IPS-20b (cell line): ENCODE measurements around the gene DAG1.

Experiments used
- H3K27ac ChIP-seq: one replicate; pipeline ENCODE4 v1.5.1; 2013; ENCODE audit warnings: low read length
- H3K27me3 ChIP-seq: 2 replicates; pipeline ENCODE4 v1.6.1; 2013; ENCODE audit warnings: mild to moderate bottlenecking, low read length, inconsistent platforms; ENCODE audit not compliant: insufficient read depth
- H3K36me3 ChIP-seq: 2 replicates; pipeline ENCODE4 v1.6.1; 2013; ENCODE audit warnings: low read depth, mild to moderate bottlenecking, inconsistent platforms, low read length, moderate library complexity; ENCODE audit not compliant: insufficient read depth
- H3K4me1 ChIP-seq: 2 replicates; pipeline ENCODE4 v1.6.1; 2013; ENCODE audit warnings: mild to moderate bottlenecking, control low read depth, inconsistent platforms, low read length, moderate library complexity; ENCODE audit not compliant: insufficient read depth
- H3K4me3 ChIP-seq: 2 replicates; pipeline ENCODE4 v1.5.1; 2013; ENCODE audit warnings: mild to moderate bottlenecking, low read length, inconsistent platforms
- H3K9ac ChIP-seq: 2 replicates; pipeline ENCODE4 v1.6.1; 2013; ENCODE audit warnings: low read depth, mild to moderate bottlenecking, inconsistent platforms, low read length, moderate library complexity
- H3K9me3 ChIP-seq: 2 replicates; pipeline ENCODE4 v1.6.1; 2013; ENCODE audit warnings: mild to moderate bottlenecking, low read depth, low read length, inconsistent platforms; ENCODE audit not compliant: insufficient read depth

DAG1 gene

GRCh38 chr3:49500732-49501609 lies 30.9 kb downstream of the DAG1 start:
- no peak overlapping the region for H3K27ac ChIP-seq
- H3K9ac ChIP-seq: no peak overlapping the region

GRCh38 chr3:49501842-49502241 lies 31.8 kb downstream of the DAG1 start:
- H3K9ac ChIP-seq: no peak overlapping the region
- no peaks in the 10 kb centered on the region for H3K4me1 ChIP-seq
- H3K36me3 ChIP-seq: 0 out of 2 replicates have a peak, but pooled peaks cover 9% of the 10 kb centered on the region
- no peaks in the 10 kb centered on the region for H3K27me3 ChIP-seq
- no peak overlapping the region for H3K27ac ChIP-seq
- no peak overlapping the region for H3K4me3 ChIP-seq
- no peaks in the 10 kb centered on the region for H3K9me3 ChIP-seq

More at GRCh38 chr3:49500732-49501609, 30.9 kb downstream of the DAG1 start:
- Histone ChIP-seq H3K4me1 (no peaks in the 10 kb centered on the region), H3K9me3 (no peaks in the 10 kb centered on the region), H3K36me3 (0 out of 2 replicates have a peak, but pooled peaks cover 9% of the 10 kb centered on the region), H3K27me3 (no peaks in the 10 kb centered on the region), H3K4me3 (no peak overlapping the region)

DNA sequence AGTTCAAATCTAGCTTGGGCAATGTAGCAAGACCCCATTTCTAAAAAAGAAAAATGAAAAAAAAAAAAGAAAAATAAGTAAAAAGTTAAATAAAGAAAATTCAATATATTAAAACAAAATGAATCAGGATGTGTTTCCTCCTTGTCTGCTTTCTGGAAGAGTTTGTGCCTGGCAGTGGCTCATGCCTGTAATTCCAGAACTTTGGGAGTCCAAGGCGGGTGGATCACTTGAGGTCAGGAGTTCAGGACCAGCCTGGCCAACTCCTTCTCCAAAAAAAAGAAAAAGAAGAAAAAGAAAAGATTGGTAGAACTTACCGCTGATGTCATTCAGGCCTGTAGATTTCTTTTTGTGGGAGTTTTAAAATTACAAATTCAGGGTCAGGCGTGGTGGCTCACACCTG lies 36.8 kb downstream of the DAG1 start:
- Histone ChIP-seq H3K4me3 (no peak overlapping the region), H3K4me1 (no peaks in the 10 kb centered on the region), H3K36me3 (peaks cover 27% of the 10 kb centered on the region), H3K9ac (no peak overlapping the region), H3K9me3 (no peaks in the 10 kb centered on the region), H3K27ac (no peak overlapping the region), H3K27me3 (no peaks in the 10 kb centered on the region)

DNA sequence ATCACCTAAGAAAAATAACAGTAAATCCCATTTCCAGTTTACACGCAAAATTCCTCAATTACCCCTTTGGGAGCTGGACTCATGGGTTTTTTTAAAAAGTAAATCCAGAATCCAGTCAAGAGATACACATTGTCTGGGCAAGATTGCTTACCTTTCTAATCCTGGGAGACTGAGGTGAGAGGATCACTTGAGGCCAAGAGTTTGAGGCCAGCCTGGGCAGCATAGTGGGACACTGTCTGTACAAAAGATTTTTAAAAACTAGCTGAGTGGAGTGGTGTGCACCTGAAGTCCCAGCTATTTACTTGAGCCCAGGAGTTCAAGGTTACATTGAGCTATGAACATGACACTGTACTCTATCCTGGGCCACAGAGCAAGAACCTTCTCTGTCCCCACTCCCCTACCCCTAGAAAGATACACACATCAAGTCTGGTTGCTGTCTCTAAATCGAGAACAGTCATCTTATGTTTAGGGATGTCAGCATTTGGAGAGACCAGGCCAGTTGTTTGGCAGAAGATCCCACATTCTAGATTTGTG lies 39.0 kb downstream of the DAG1 start:
- H3K4me3 ChIP-seq: no peak overlapping the region
- no peak overlapping the region for H3K9ac ChIP-seq
- no peaks in the 10 kb centered on the region for H3K27me3 ChIP-seq
- H3K4me1 ChIP-seq: no peaks in the 10 kb centered on the region
- peaks cover 33% of the 10 kb centered on the region for H3K36me3 ChIP-seq
- no peaks in the 10 kb centered on the region for H3K9me3 ChIP-seq
- no peak overlapping the region for H3K27ac ChIP-seq

GRCh38 chr3:49511639-49512038 lies 41.6 kb downstream of the DAG1 start:
- no peaks in the 10 kb centered on the region for H3K9me3 ChIP-seq
- no peak overlapping the region for H3K4me3 ChIP-seq
- peaks cover 51% of the 10 kb centered on the region for H3K36me3 ChIP-seq
- no peak overlapping the region for H3K27ac ChIP-seq
- no peaks in the 10 kb centered on the region for H3K4me1 ChIP-seq
- no peak overlapping the region for H3K9ac ChIP-seq
- no peaks in the 10 kb centered on the region for H3K27me3 ChIP-seq

- H3K27ac ChIP-seq: no peak overlapping the region
- H3K9ac ChIP-seq: no peak overlapping the region
- no peak overlapping the region for H3K4me3 ChIP-seq
- H3K4me1 ChIP-seq: no peaks in the 10 kb centered on the region
- H3K36me3 ChIP-seq: peaks cover 60% of the 10 kb centered on the region
- no peaks in the 10 kb centered on the region for H3K27me3 ChIP-seq
- no peaks in the 10 kb centered on the region for H3K9me3 ChIP-seq
Measured at GRCh38 chr3:49512781-49513355, 42.8 kb downstream of the DAG1 start.

DNA sequence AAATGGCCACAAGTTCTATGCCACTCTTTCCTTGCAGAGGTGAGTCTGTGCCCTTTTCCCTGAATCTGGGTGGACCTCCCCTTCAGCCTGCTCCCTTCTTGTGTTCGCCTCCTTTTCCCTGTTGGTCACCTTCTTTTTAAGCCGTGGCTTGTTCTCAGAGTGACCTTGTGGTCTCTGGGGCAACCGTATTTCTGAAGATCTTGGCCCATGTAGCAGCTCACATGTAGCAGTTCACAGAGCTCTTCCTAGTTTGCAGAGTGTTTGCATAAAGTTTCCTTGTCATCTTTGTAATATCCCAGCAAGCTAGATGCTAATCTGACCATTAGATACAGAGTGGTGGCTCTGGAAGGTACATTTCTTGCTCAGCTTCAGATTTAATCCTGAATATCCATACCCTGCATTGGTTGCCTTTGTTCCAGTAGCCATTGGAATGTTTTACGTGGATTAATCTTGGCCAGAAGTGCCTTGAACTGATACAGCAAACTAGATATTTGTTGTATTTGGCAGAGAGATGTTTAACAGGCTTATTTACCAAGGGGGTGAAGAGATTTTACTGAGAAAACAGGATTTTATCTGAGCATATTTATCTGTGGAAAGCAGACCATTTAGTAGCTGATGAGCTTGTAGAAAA lies 43.5 kb downstream of the DAG1 start:
- Histone ChIP-seq H3K4me1 (no peaks in the 10 kb centered on the region), H3K36me3 (peaks cover 68% of the 10 kb centered on the region), H3K27ac (no peak overlapping the region), H3K9me3 (no peaks in the 10 kb centered on the region), H3K27me3 (no peaks in the 10 kb centered on the region), H3K9ac (no peak overlapping the region), H3K4me3 (no peak overlapping the region)

DNA sequence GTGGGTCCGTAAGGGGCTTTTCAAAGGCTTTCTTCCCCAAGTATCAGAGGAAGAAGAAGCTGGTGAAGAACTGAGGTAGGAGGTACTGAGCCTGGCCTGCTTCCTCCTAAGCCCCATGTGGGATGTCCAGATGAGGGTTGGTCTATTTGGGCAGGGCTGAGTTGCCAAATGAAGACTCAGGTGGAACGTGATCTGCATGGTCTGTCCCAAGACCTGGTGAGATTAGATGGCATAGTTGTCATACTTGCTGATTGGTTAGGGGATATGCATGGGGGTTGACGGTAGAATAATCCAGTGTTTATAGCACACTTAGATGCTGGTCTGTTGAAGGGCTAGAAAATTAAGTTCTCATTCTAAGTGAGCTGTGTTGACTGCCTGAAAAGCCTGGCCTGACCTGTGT lies 47.9 kb downstream of the DAG1 start:
- Histone ChIP-seq H3K27me3 (no peaks in the 10 kb centered on the region), H3K4me1 (no peaks in the 10 kb centered on the region), H3K36me3 (peaks cover 68% of the 10 kb centered on the region), H3K4me3 (no peak overlapping the region), H3K27ac (no peak overlapping the region), H3K9me3 (no peaks in the 10 kb centered on the region), H3K9ac (no peak overlapping the region)

DNA sequence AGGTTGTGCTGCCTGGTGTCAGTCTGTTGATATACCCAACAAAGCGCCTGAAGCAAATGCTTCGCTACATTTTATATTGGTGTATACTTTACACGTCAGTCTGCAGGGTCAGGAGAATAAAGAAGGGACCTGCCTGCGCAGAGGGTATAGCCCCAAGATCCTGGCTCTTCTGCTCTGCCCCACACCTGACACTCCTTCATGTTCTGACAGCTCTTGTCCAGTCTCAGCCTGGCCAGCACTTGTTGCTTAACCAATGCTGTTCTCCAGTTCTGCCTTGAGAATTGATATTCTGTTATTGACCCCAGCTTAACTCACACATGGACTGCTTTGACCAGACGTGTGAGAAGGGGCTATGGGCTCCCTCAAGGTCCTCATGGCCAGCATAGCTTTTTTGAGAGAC lies 48.4 kb downstream of the DAG1 start:
- Histone ChIP-seq H3K27ac (no peak overlapping the region), H3K9ac (no peak overlapping the region), H3K27me3 (no peaks in the 10 kb centered on the region), H3K4me1 (no peaks in the 10 kb centered on the region), H3K4me3 (no peak overlapping the region), H3K36me3 (peaks cover 65% of the 10 kb centered on the region), H3K9me3 (no peaks in the 10 kb centered on the region)

- H3K27me3 ChIP-seq: no peaks in the 10 kb centered on the region
- H3K27ac ChIP-seq: no peak overlapping the region
- H3K9ac ChIP-seq: no peak overlapping the region
- H3K4me1 ChIP-seq: no peaks in the 10 kb centered on the region
- H3K9me3 ChIP-seq: no peaks in the 10 kb centered on the region
- peaks cover 65% of the 10 kb centered on the region for H3K36me3 ChIP-seq
- H3K4me3 ChIP-seq: no peak overlapping the region
Measured at GRCh38 chr3:49519296-49519695, 49.2 kb downstream of the DAG1 start.

GRCh38 chr3:49519916-49520385 lies 49.9 kb downstream of the DAG1 start:
- H3K27ac ChIP-seq: no peak overlapping the region
- H3K4me3 ChIP-seq: no peak overlapping the region
- no peak overlapping the region for H3K9ac ChIP-seq
- peaks cover 69% of the 10 kb centered on the region for H3K36me3 ChIP-seq
- H3K4me1 ChIP-seq: no peaks in the 10 kb centered on the region
- no peaks in the 10 kb centered on the region for H3K9me3 ChIP-seq
- no peaks in the 10 kb centered on the region for H3K27me3 ChIP-seq
